Activated gamma-delta T cell treated with Interleukin-2 at 50 U/mL for 16 hours (primary cell): ENCODE results near the gene TRAM2.
"Not testable (repeated sequence)": the region's sequence is repeated elsewhere in the genome, so short reads cannot be mapped to it uniquely, and the experiment has no call there.

Experiments used
- DNase-seq: peaks from one replicate; pipeline ENCODE4 v3.0.0-alpha.2; 2020

TRAM2 gene

DNA sequence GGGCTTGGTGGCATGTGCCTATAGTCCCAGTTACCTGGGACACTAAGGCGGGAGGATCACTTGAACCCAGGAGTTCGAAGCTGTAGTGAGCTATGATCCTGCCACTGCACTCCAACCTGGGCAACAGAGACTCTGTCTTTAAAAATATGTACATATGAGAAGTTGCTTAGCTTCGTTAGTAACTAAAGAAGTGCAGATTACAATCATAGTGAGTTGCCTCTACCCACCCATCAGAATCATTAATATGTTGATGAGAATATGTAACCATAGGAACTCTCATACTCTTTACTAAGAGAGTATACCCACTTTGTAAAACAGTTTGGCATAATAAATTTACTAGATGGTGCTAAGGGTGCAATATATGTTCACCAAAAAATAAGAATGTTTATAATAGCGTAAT, 102.7 kb downstream of the TRAM2 start:
- no peak for DNase-seq

DNA sequence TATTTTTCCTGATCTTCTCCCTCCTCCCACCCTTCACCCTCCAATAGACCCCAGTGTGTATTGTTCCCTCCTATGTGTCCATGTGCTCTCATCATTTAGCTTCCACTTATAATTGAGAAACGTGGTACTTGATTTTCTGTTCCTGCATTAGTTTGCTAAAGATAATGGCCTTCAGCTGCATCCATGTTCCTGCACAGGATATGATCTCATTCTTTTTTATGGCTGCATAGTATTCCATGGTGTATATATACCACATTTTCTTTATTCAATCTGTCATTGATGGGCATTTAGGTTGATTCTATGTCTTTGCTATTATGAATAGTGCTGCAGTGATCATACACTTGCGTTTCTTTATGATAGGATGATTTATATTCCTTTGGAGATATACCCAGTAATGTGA, 115.7 kb downstream of the TRAM2 start:
- DNase-seq, result not testable (repeated sequence)

DNA sequence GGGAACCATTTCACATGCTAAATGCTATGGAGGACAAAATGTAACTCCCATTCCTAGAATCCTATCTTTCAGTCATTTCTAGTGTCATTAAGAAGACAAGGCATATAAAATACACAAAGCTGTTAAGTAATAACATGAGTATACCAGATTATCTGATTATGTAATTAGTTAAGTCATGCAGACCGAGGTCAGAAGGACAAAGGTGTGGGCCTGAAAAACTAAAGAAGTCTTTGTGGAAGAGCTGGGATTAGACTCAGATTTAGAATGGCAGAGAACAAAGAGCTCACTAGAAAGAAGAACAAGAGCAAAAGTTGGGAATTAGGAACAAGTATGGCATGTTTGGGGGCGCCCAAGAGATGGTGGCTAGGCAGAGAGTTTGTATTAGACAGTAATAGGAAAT, 119.8 kb downstream of the TRAM2 start:
- no peak for DNase-seq

DNA sequence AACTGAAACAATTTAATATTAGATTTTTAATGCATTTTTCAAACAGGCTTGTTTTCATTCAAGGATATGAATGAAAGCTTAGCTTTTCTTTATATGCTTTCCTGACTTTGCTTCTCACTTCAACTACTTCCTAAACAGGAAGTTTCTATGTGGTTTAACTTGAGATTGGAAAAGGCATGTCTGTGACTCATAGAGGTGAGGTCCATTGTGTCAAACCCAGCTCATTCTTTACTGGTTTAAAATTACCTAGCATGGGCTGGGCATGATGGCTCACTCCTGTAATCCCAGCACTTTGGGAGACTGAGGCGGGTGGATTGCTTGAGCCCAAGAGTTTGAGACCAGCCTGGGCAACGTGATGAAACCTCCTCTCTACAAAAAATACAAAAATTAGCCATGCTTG, 122.3 kb downstream of the TRAM2 start:
- no peak for DNase-seq
